Liver (tissue), 9 donors: ENCODE data around the gene SPCS3. TPM values are rescaled to one million over a fixed set of nuclear protein-coding genes. Genes with fewer than 3 reads are reported as not detected.

Experiments
- DNase-seq: peaks from one replicate; pipeline ENCODE4 v3.0.0-alpha.2; 2017; ENCODE audit warnings: low spot score
- H3K27ac ChIP-seq, 2 donors: one replicate each; pipeline ENCODE4 v1.7.0; 2013; ENCODE audit warnings: inconsistent platforms in 2 of 2, low read length in 2 of 2, control low read depth in 1 of 2, low read depth in 1 of 2, mild to moderate bottlenecking in 1 of 2
- H3K27me3 ChIP-seq, 4 donors: one replicate each; pipeline versions ENCODE4 v1.6.1 to v1.7.0; 2013; ENCODE audit warnings: low read length in 3 of 4, inconsistent platforms in 1 of 4, mild to moderate bottlenecking in 1 of 4, moderate library complexity in 1 of 4; ENCODE audit not compliant: control insufficient read depth in 4 of 4, insufficient read depth in 4 of 4
- H3K36me3 ChIP-seq, 4 donors: one replicate each; pipeline versions ENCODE4 v1.6.1 to v1.7.0; 2013; ENCODE audit warnings: low read length in 3 of 4, mild to moderate bottlenecking in 3 of 4, low read depth in 1 of 4, moderate library complexity in 1 of 4; ENCODE audit not compliant: control insufficient read depth in 4 of 4, insufficient read depth in 3 of 4
- H3K4me1 ChIP-seq, 4 donors: one replicate each; pipeline versions ENCODE4 v1.6.1 to v1.7.0; 2013; ENCODE audit warnings: low read length in 3 of 4, mild to moderate bottlenecking in 3 of 4, moderate library complexity in 1 of 4; ENCODE audit not compliant: control insufficient read depth in 4 of 4, insufficient read depth in 4 of 4
- H3K4me3 ChIP-seq, 3 donors: one replicate each; pipeline versions ENCODE4 v1.6.1 to v1.7.0; 2013; ENCODE audit warnings: low read length in 3 of 3, control low read depth in 1 of 3, low read depth in 1 of 3, mild to moderate bottlenecking in 1 of 3
- H3K9ac ChIP-seq, 2 donors: one replicate each; pipeline ENCODE4 v1.7.0; 2013; ENCODE audit warnings: low read length in 2 of 2, mild to moderate bottlenecking in 2 of 2, moderate library complexity in 2 of 2, control low read depth in 1 of 2, low read depth in 1 of 2
- H3K9me3 ChIP-seq, 4 donors: one replicate each; pipeline versions ENCODE4 v1.6.1 to v1.7.0; 2013; ENCODE audit warnings: low read length in 3 of 4; ENCODE audit not compliant: control insufficient read depth in 4 of 4
- EGR1 ChIP-seq, 2 donors: IDR thresholded peaks; 2 replicates each; pipeline ENCODE4 v1.6.1; 2016 to 2018; ENCODE audit warnings: antibody characterized with exemption in 2 of 2, low read depth in 2 of 2
- FOXA1 ChIP-seq: IDR thresholded peaks from 2 replicates; pipeline ENCODE4 v1.6.1; 2016; ENCODE audit warnings: antibody characterized with exemption
- GABPA ChIP-seq, 2 donors: IDR thresholded peaks in 1 of 2; conservative IDR thresholded peaks in 1 of 2; 2 replicates each; pipeline ENCODE4 v1.6.1; 2016; ENCODE audit warnings: antibody characterized with exemption in 2 of 2, mild to moderate bottlenecking in 1 of 2, moderate library complexity in 1 of 2
- HNF4G ChIP-seq: IDR thresholded peaks from 2 replicates; pipeline ENCODE4 v1.6.1; 2016; ENCODE audit warnings: antibody characterized with exemption
- JUND ChIP-seq, 2 donors: IDR thresholded peaks; 2 replicates each; pipeline ENCODE4 v1.6.1; 2016; ENCODE audit warnings: antibody characterized with exemption in 2 of 2
- NR2F2 ChIP-seq: IDR thresholded peaks from 2 replicates; pipeline ENCODE4 v1.6.1; 2016; ENCODE audit warnings: antibody characterized with exemption
- RAD21 ChIP-seq, 2 donors: IDR thresholded peaks; 2 replicates each; pipeline ENCODE4 v1.6.1; 2016; ENCODE audit warnings: antibody characterized with exemption in 2 of 2, mild to moderate bottlenecking in 2 of 2
- RXRA ChIP-seq, 2 donors: IDR thresholded peaks; 2 replicates each; pipeline ENCODE4 v1.6.1; 2017 to 2018; ENCODE audit warnings: antibody characterized with exemption in 2 of 2, mild to moderate bottlenecking in 1 of 2
- SP1 ChIP-seq: IDR thresholded peaks from 2 replicates; pipeline ENCODE4 v1.6.1; 2018; ENCODE audit warnings: antibody characterized with exemption, mild to moderate bottlenecking
- TAF1 ChIP-seq: conservative IDR thresholded peaks from 2 replicates; pipeline ENCODE4 v1.6.1; 2016; ENCODE audit warnings: antibody characterized with exemption, mild to moderate bottlenecking
- YY1 ChIP-seq: IDR thresholded peaks from 2 replicates; pipeline ENCODE4 v1.6.1; 2016; ENCODE audit warnings: antibody characterized with exemption, mild to moderate bottlenecking
- WGBS: extraction: QIAGEN DNeasy Blood & Tissue Kit; methylation state at CpG from one replicate; pipeline ENCODE4 v1.1.7; 2013; 5-methylcytosine and 5-hydroxymethylcytosine counted together
- polyA plus RNA-seq, 2 donors: library from polyadenylated mRNA; stranded (reverse) in 1 of 2; unstranded in 1 of 2; fragments of 200-250 nt in 1 of 2; fragments of >200 nt in 1 of 2; fragmentation: Nextera tagmentation in 1 of 2; extraction: Ambion mirVana in 1 of 2; gene quantifications; one replicate each; pipeline versions ENCODE4 v1.2.1 to v1.2.3, GENCODE V29; 2013 to 2015
- total RNA-seq, 2 donors: library from RNA; depleted of rRNA; stranded (reverse); fragments of >200 nt; gene quantifications; one replicate each; pipeline ENCODE4 v1.2.3, GENCODE V29; 2014
- TF ChIP-seq, protein P1 (sequence below): fragments of 150-350 bp; IDR thresholded peaks from 2 replicates; pipeline ENCODE4 v1.5.1; 2017; ENCODE audit warnings: improper control_type of control experiment, low read depth, low read length; ENCODE audit not compliant: missing input control
- TF ChIP-seq, protein P2 (sequence below): IDR thresholded peaks from 2 replicates; pipeline ENCODE4 v1.6.1; 2016; ENCODE audit warnings: antibody characterized with exemption
- TF ChIP-seq, protein P3 (sequence below): IDR thresholded peaks from 2 replicates; pipeline ENCODE4 v1.6.1; 2016; ENCODE audit warnings: antibody characterized with exemption, mild to moderate bottlenecking
- donor health status: healthy.
- donor health status: healthy.
- donor health status: healthy.
- donor health status: healthy.
- donor health status: healthy.

SPCS3 gene
- total and polyA plus RNA-seq, 4 donors: 54.0 to 79.4 (median 63.0) TPM

DNA sequence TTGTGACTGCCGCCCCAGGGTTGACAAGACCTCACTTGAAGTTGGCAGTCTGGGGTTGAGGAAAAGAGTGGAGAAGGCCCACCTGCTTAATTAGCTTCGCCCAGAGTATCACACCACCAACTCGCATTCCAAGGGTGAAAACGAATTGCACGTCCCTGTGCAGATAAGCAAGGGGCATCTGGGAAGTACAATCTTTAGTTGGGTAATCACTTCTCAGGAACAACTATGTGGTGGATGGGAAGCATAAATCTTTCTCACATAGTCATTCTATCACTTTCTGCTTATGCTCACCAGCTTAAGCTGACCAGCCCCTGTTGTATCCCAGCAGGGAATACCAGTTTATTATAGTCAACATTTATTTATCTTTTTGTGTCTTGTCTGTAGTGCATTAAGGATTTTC is 14.3 kb downstream of the SPCS3 start (continued):
- TF ChIP-seq, protein P1, sequence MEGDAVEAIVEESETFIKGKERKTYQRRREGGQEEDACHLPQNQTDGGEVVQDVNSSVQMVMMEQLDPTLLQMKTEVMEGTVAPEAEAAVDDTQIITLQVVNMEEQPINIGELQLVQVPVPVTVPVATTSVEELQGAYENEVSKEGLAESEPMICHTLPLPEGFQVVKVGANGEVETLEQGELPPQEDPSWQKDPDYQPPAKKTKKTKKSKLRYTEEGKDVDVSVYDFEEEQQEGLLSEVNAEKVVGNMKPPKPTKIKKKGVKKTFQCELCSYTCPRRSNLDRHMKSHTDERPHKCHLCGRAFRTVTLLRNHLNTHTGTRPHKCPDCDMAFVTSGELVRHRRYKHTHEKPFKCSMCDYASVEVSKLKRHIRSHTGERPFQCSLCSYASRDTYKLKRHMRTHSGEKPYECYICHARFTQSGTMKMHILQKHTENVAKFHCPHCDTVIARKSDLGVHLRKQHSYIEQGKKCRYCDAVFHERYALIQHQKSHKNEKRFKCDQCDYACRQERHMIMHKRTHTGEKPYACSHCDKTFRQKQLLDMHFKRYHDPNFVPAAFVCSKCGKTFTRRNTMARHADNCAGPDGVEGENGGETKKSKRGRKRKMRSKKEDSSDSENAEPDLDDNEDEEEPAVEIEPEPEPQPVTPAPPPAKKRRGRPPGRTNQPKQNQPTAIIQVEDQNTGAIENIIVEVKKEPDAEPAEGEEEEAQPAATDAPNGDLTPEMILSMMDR: no peak

DNA sequence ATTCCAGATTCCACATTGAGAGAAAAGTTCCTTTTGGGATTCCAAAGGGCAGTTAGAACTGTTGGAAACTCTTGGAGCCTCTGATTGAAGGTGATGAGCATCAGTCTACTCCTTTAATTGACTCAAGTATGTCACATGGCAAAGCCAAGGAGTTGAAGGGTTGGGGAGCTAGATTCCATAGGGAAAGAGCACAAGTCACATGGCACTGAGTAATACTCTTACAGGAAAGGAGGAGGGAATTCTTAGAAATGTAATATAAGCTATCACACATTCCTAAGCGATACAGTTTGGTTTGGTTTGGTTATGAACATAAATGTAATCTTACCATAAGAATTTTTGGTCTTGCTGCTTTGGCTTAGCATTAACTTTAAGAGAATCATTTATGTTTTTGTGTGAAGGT is 15.7 kb downstream of the SPCS3 start:
- TF ChIP-seq GABPA (IDR thresholded peaks at IDR 0.05 in 1 of 2, conservative IDR thresholded peaks at IDR 0.05 in 1 of 2): no peak
- TF ChIP-seq, protein P2, sequence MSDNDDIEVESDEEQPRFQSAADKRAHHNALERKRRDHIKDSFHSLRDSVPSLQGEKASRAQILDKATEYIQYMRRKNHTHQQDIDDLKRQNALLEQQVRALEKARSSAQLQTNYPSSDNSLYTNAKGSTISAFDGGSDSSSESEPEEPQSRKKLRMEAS: no peak
- WGBS: 94% methylated on average over 1 of the region's 1 CpG
- H3K9ac ChIP-seq: no peak overlapping the region
- H3K27ac ChIP-seq: no peak overlapping the region
- no peaks in the 10 kb centered on the region for H3K9me3 ChIP-seq
- peaks cover under 1 to 3% (median 1%) of the 10 kb centered on the region in 4 donors for H3K36me3 ChIP-seq
- no peak for DNase-seq
- H3K27me3 ChIP-seq: no peaks in the 10 kb centered on the region
- H3K4me3 ChIP-seq: no peak overlapping the region
- no peaks in the 10 kb centered on the region for H3K4me1 ChIP-seq

DNA sequence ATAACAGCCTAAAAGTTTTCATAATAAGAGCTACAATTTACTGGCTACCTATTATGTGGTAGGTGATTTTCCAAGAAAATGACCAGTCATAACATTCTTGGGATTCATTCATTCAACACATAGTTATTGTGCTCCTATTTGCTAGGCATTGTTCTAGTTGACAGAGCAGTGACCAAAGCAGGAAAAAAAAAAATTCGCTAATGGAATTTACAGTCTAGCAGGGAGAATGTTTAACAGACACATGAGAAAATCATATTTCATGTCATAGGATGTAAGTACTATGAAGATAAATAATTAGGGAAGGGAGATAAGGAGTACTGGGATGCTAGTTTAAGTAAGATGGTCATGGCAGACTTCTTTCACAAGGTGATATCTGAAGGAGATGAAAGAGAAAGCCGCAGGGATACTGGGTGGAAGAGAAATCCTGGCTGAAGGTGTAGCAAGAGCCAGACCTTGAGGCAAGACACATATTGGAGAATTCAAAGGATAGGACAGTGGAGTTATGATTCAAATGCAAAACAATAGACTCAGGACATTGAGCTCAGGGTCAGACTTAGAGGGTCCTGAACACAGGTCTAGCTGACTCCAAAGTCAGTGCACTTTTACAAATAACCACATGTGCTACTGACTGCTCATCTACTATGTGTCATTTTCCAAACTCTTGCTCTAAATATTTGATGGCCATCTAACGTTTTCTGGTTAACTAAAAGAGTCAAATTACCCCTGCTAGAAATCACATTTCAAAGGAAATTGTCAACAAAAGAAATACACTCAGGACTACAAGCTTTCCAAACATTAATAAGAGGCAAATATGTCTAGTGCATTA is 20.4 kb downstream of the SPCS3 start:
- H3K4me1 ChIP-seq: peaks cover 0 to 5% (median 2%) of the 10 kb centered on the region in 4 donors
- peaks cover 0 to 14% (median 6%) of the 10 kb centered on the region in 4 donors for H3K9me3 ChIP-seq
- no peak overlapping the region for H3K4me3 ChIP-seq
- H3K27me3 ChIP-seq: no peaks in the 10 kb centered on the region
- DNase-seq: no peak
- peaks cover 0 to 3% (median 0%) of the 10 kb centered on the region in 4 donors for H3K36me3 ChIP-seq
- no peak overlapping the region for H3K9ac ChIP-seq
- TF ChIP-seq RAD21 (IDR thresholded peaks at IDR 0.05): no peak
- TF ChIP-seq, protein P3, sequence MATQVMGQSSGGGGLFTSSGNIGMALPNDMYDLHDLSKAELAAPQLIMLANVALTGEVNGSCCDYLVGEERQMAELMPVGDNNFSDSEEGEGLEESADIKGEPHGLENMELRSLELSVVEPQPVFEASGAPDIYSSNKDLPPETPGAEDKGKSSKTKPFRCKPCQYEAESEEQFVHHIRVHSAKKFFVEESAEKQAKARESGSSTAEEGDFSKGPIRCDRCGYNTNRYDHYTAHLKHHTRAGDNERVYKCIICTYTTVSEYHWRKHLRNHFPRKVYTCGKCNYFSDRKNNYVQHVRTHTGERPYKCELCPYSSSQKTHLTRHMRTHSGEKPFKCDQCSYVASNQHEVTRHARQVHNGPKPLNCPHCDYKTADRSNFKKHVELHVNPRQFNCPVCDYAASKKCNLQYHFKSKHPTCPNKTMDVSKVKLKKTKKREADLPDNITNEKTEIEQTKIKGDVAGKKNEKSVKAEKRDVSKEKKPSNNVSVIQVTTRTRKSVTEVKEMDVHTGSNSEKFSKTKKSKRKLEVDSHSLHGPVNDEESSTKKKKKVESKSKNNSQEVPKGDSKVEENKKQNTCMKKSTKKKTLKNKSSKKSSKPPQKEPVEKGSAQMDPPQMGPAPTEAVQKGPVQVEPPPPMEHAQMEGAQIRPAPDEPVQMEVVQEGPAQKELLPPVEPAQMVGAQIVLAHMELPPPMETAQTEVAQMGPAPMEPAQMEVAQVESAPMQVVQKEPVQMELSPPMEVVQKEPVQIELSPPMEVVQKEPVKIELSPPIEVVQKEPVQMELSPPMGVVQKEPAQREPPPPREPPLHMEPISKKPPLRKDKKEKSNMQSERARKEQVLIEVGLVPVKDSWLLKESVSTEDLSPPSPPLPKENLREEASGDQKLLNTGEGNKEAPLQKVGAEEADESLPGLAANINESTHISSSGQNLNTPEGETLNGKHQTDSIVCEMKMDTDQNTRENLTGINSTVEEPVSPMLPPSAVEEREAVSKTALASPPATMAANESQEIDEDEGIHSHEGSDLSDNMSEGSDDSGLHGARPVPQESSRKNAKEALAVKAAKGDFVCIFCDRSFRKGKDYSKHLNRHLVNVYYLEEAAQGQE: no peak
- TF ChIP-seq, protein P2: no peak
- no peak for TF ChIP-seq NR2F2
- TF ChIP-seq EGR1 (IDR thresholded peaks at IDR 0.05; ENCODE audit: low read depth in 2 of 2): no peak
- no peak for TF ChIP-seq HNF4G
- no peak for TF ChIP-seq SP1
- TF ChIP-seq JUND (IDR thresholded peaks at IDR 0.05): no peak
- TF ChIP-seq TAF1: no peak
- no peak for TF ChIP-seq YY1
- TF ChIP-seq FOXA1: no peak
- TF ChIP-seq, protein P1: no peak
- no peak for TF ChIP-seq RXRA (IDR thresholded peaks at IDR 0.05)
- H3K27ac ChIP-seq: no peak overlapping the region
- 53% methylated on average over 3 of the region's 3 CpGs for WGBS
